HCT116 (cell line): ENCODE measurements around the gene EML4. TPM values are rescaled to one million over a fixed set of nuclear protein-coding genes. Genes with fewer than 3 reads are reported as not detected.

Experiments
- ATAC-seq: fragments of 200-7000 bp; cut with Tn5 transposase; 2 replicates; pipeline ENCODE4 v1.9.1; 2020; ENCODE audit warnings: mild to moderate bottlenecking, moderate library complexity
- BruUV-seq: library from RNA; stranded (reverse); fragments of 400-500 nt; replicated peaks from 2 replicates; lab custom pipeline; 2021; lab: Mats Ljungman, UMichigan
- CTCF ChIA-PET: fragments of 300-600 bp; sonication (Branson Sonifier 250); formaldehyde crosslinking; loops from one replicate; lab custom pipeline; 2021; ENCODE audit warnings: antibody characterized with exemption; lab: Charles Lee
- POLR2A ChIA-PET: fragments of 300-600, 350-600 bp; sonication (Branson Sonifier 250); formaldehyde crosslinking; loops from one replicate; lab custom pipeline; 2021; ENCODE audit warnings: antibody characterized with exemption; lab: Charles Lee
- RAD21 ChIA-PET, 2 experiments: fragments of 300-600 bp; sonication (Branson Sonifier 250); formaldehyde crosslinking; loops; one replicate each; lab custom pipeline; 2023; ENCODE audit warnings: low total read pairs in 2 of 2; ENCODE audit not compliant: uncharacterized antibody in 2 of 2, unreplicated experiment in 2 of 2, low non-redundant PET in 1 of 2; lab: Charles Lee
- DNase-seq: peaks from one replicate; pipeline ENCODE4 v3.0.0-alpha.2; 2010; ENCODE audit warnings: low read depth, low spot score
- H2AFZ ChIP-seq: fragments of 200-600 bp; shearing (Covaris generic), sonication (generic); 2 replicates; pipeline ENCODE4 v1.6.1; 2017; ENCODE audit warnings: low read depth, mixed run types, mixed read lengths, antibody characterized with exemption, low read length; ENCODE audit not compliant: poor library complexity, severe bottlenecking
- H3K27ac ChIP-seq: 2 replicates; pipeline ENCODE4 v1.5.1; 2012; ENCODE audit warnings: low read depth, low read length
- H3K27me3 ChIP-seq: fragments of 200-600 bp; sonication (generic); 2 replicates; pipeline ENCODE4 v1.6.1; 2016; ENCODE audit warnings: mixed run types, low read length, mixed read lengths; ENCODE audit not compliant: insufficient read depth
- H3K36me3 ChIP-seq, 2 experiments: fragments of 200-500 bp in 1 of 2; fragments of 200-600 bp in 1 of 2; sonication (Bioruptor generic) in 1 of 2; sonication (generic) in 1 of 2; 2 replicates each; pipeline versions ENCODE4 v1.5.1 to v1.6.1; 2014 to 2016; ENCODE audit warnings: low read length in 2 of 2, inconsistent platforms in 1 of 2, mixed read lengths in 1 of 2, mixed run types in 1 of 2; ENCODE audit not compliant: insufficient read depth in 2 of 2, control insufficient read depth in 1 of 2
- H3K4me1 ChIP-seq, 2 experiments: fragments of 200-600 bp in 1 of 2; sonication (generic) in 1 of 2; 2 replicates each; pipeline versions ENCODE4 v1.5.1 to v1.6.1; 2012 to 2017; ENCODE audit warnings: low read length in 2 of 2, inconsistent platforms in 1 of 2, mild to moderate bottlenecking in 1 of 2, mixed read lengths in 1 of 2, mixed run types in 1 of 2, moderate library complexity in 1 of 2; ENCODE audit not compliant: insufficient read depth in 2 of 2, control insufficient read depth in 1 of 2
- H3K4me2 ChIP-seq: fragments of 200-600 bp; sonication (generic); 2 replicates; pipeline ENCODE4 v1.6.1; 2017; ENCODE audit warnings: mixed run types, low read length, mixed read lengths
- H3K4me3 ChIP-seq, 2 experiments: fragments of 200-600 bp in 1 of 2; sonication (generic) in 1 of 2; replicated peaks in 1 of 2; 2 replicates each; pipeline ENCODE4 v1.5.1; 2011 to 2016; ENCODE audit warnings: low read length in 2 of 2, control low read depth in 1 of 2, low read depth in 1 of 2, mild to moderate bottlenecking in 1 of 2, mixed read lengths in 1 of 2, mixed run types in 1 of 2
- H3K79me2 ChIP-seq: fragments of 200-600 bp; sonication (generic); 2 replicates; pipeline ENCODE4 v1.6.1; 2017; ENCODE audit warnings: mild to moderate bottlenecking, mixed run types, low read length, moderate library complexity, mixed read lengths; ENCODE audit not compliant: insufficient read depth
- H3K9ac ChIP-seq: fragments of 200-600 bp; sonication (generic); 2 replicates; pipeline ENCODE4 v1.6.1; 2016; ENCODE audit warnings: low read length, mixed read lengths
- H3K9me2 ChIP-seq: fragments of 200-600 bp; sonication (generic), shearing (Covaris generic); 2 replicates; pipeline ENCODE4 v1.6.1; 2017; ENCODE audit warnings: mixed run types, mild to moderate bottlenecking, moderate library complexity; ENCODE audit not compliant: insufficient read depth
- H3K9me3 ChIP-seq, 2 experiments: fragments of 200-500 bp in 1 of 2; fragments of 200-600 bp in 1 of 2; sonication (Bioruptor generic) in 1 of 2; sonication (generic) in 1 of 2; 2 replicates each; pipeline ENCODE4 v1.6.1; 2014 to 2017; ENCODE audit warnings: low read length in 2 of 2, mixed read lengths in 2 of 2, inconsistent platforms in 1 of 2, low read depth in 1 of 2, mild to moderate bottlenecking in 1 of 2, mixed run types in 1 of 2, moderate library complexity in 1 of 2; ENCODE audit not compliant: control insufficient read depth in 1 of 2, insufficient read depth in 1 of 2
- H4K20me1 ChIP-seq: fragments of 200-600 bp; sonication (generic), shearing (Covaris generic); 2 replicates; pipeline ENCODE4 v1.6.1; 2017; ENCODE audit warnings: mixed run types, mild to moderate bottlenecking, moderate library complexity; ENCODE audit not compliant: insufficient read depth
- CBX3 ChIP-seq: IDR thresholded peaks from 2 replicates; pipeline ENCODE4 v1.6.1; 2012; ENCODE audit warnings: low read depth
- CEBPB ChIP-seq: IDR thresholded peaks from 2 replicates; pipeline ENCODE4 v1.6.1; 2012; ENCODE audit warnings: low read depth
- EGR1 ChIP-seq: IDR thresholded peaks from 2 replicates; pipeline ENCODE4 v1.6.1; 2012; ENCODE audit warnings: low read depth
- ELF1 ChIP-seq: IDR thresholded peaks from 2 replicates; pipeline ENCODE4 v1.6.1; 2012; ENCODE audit warnings: low read depth, borderline replicate concordance
- EZH2 ChIP-seq: fragments of 200-600 bp; sonication (generic); IDR thresholded peaks from 2 replicates; pipeline ENCODE4 v1.6.1; 2017; ENCODE audit warnings: antibody characterized with exemption, mixed run types
- EZH2phosphoT487 ChIP-seq: fragments of 200-600 bp; IDR thresholded peaks from 2 replicates; pipeline ENCODE4 v1.6.1; 2018; ENCODE audit warnings: antibody characterized with exemption, borderline replicate concordance
- FOSL1 ChIP-seq: IDR thresholded peaks from 2 replicates; pipeline ENCODE4 v1.6.1; 2012; ENCODE audit warnings: low read depth
- JUND ChIP-seq: IDR thresholded peaks from 2 replicates; pipeline ENCODE4 v1.6.1; 2012
- POLR2AphosphoS5 ChIP-seq: IDR thresholded peaks from 2 replicates; pipeline ENCODE4 v1.6.1; 2011; ENCODE audit warnings: mild to moderate bottlenecking, low read depth, low read length, moderate library complexity
- SIN3A ChIP-seq: IDR thresholded peaks from 2 replicates; pipeline ENCODE4 v1.6.1; 2012; ENCODE audit warnings: low read depth
- SP1 ChIP-seq: IDR thresholded peaks from 2 replicates; pipeline ENCODE4 v1.6.1; 2012; ENCODE audit warnings: low read depth
- TCF7L2 ChIP-seq: IDR thresholded peaks from 2 replicates; pipeline ENCODE4 v1.7.0; 2011; ENCODE audit warnings: borderline replicate concordance, inconsistent platforms; ENCODE audit not compliant: insufficient read depth, insufficient read length; ENCODE audit errors: extremely low read depth
- YY1 ChIP-seq: IDR thresholded peaks from 2 replicates; pipeline ENCODE4 v1.6.1; 2011; ENCODE audit warnings: low read length, low read depth, moderate library complexity, mild to moderate bottlenecking; ENCODE audit not compliant: insufficient replicate concordance; ENCODE audit errors: extremely low read depth
- ZFX ChIP-seq: fragments of 450-650 bp; IDR thresholded peaks from 2 replicates; pipeline ENCODE4 v1.6.1; 2017
- ZNF274 ChIP-seq: fragments of 200-500 bp; sonication (Bioruptor generic); IDR thresholded peaks from 2 replicates; pipeline ENCODE4 v1.6.1; 2014; ENCODE audit warnings: mild to moderate bottlenecking, low read depth, low read length, inconsistent platforms
- intact Hi-C: fragments of 100-400 bp; cut with micrococcal nuclease; formaldehyde crosslinking; loops from 2 replicates; pipeline ENCODE4 v1.10.0; 2022
- total RNA-seq: library from RNA; stranded (reverse); gene quantifications from one replicate; pipeline ENCODE4 v1.2.1, GENCODE V29; 2021; ENCODE audit not compliant: unreplicated experiment
- TF ChIP-seq, protein P1 (sequence below): IDR thresholded peaks from 2 replicates; pipeline ENCODE4 v1.6.1; 2012
- TF ChIP-seq, protein P2 (sequence below): IDR thresholded peaks from 2 replicates; pipeline ENCODE4 v1.6.1; 2012; ENCODE audit warnings: low read depth
- TF ChIP-seq, protein P3 (sequence below): IDR thresholded peaks from 2 replicates; pipeline ENCODE4 v1.6.1; 2011; ENCODE audit warnings: mild to moderate bottlenecking, low read length, moderate library complexity; ENCODE audit not compliant: insufficient replicate concordance; ENCODE audit errors: extremely low read depth

EML4 gene
- total RNA-seq, 1 experiment from 2014 or later = 53.5 TPM

DNA sequence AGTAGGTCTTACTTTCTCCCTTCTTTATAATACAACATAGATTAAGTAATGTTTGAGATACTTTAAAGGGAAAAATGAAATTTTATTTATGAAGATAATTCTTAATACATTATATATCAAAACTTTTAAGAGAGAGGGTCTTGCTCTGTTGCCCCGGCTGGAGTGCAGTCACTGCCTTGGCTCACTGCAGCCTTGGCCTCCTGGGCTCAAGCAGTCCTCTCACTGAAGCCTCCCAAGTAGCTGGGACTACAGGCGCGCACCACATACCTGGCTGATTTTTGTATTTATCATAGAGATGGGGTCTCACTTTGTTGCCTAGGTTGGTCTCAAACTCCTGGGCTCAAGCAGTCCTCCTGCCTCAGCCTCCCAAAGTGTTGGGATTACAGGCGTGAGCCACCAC, 97.1 kb downstream of the EML4 start (continued):
- TF ChIP-seq, protein P1, sequence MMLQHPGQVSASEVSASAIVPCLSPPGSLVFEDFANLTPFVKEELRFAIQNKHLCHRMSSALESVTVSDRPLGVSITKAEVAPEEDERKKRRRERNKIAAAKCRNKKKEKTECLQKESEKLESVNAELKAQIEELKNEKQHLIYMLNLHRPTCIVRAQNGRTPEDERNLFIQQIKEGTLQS = no peak
- TF ChIP-seq ZFX (no peak), POLR2AphosphoS5 (no peak), ZNF274 (no peak)
- TF ChIP-seq, all 23 proteins: peak for 0

DNA sequence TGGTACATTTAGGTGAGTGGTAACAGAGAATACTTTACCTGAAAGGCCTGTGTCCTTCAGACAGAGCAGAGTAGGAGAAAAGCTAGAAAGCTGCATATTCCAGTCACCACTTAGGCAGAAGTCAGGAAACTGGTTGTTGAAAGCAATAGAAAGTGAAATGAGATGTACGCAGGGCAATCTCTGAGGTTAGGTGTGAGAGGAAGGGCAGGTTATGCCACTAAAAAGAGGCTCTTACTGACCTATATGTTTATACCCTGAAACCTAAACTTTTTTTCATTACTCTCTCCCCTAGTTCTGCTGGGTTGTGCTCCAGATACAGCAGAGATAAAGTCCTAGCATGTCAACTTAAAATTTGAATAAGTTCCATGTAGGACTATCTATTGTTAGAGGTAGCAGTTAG, 98.4 kb downstream of the EML4 start:
- CTCF ChIA-PET = no interaction called here

More for the DNA sequence above, 98.4 kb downstream of the EML4 start:
- RAD21 ChIA-PET = no interaction called here
- H3K27me3 ChIP-seq = no peaks in the 10 kb centered on the region
- DNase-seq = no peak
- H3K27ac ChIP-seq = no peak overlapping the region
- H3K4me1 ChIP-seq = no peaks in the 10 kb centered on the region
- no peaks in the 10 kb centered on the region for H3K9me2 ChIP-seq
- no peak overlapping the region for H3K4me3 ChIP-seq
- H3K9me3 ChIP-seq = no peaks in the 10 kb centered on the region
- H3K79me2 ChIP-seq = no peaks in the 10 kb centered on the region
- no peak for TF ChIP-seq JUND
- TF ChIP-seq, protein P1 = no peak
- TF ChIP-seq YY1 = no peak
- TF ChIP-seq TCF7L2 = no peak
- no peak for TF ChIP-seq EGR1
- TF ChIP-seq ZNF274 = no peak
- no peak for TF ChIP-seq SIN3A
- TF ChIP-seq POLR2AphosphoS5 = no peak
- no peak for TF ChIP-seq ZFX
- no peak for TF ChIP-seq EZH2
- TF ChIP-seq, protein P2, sequence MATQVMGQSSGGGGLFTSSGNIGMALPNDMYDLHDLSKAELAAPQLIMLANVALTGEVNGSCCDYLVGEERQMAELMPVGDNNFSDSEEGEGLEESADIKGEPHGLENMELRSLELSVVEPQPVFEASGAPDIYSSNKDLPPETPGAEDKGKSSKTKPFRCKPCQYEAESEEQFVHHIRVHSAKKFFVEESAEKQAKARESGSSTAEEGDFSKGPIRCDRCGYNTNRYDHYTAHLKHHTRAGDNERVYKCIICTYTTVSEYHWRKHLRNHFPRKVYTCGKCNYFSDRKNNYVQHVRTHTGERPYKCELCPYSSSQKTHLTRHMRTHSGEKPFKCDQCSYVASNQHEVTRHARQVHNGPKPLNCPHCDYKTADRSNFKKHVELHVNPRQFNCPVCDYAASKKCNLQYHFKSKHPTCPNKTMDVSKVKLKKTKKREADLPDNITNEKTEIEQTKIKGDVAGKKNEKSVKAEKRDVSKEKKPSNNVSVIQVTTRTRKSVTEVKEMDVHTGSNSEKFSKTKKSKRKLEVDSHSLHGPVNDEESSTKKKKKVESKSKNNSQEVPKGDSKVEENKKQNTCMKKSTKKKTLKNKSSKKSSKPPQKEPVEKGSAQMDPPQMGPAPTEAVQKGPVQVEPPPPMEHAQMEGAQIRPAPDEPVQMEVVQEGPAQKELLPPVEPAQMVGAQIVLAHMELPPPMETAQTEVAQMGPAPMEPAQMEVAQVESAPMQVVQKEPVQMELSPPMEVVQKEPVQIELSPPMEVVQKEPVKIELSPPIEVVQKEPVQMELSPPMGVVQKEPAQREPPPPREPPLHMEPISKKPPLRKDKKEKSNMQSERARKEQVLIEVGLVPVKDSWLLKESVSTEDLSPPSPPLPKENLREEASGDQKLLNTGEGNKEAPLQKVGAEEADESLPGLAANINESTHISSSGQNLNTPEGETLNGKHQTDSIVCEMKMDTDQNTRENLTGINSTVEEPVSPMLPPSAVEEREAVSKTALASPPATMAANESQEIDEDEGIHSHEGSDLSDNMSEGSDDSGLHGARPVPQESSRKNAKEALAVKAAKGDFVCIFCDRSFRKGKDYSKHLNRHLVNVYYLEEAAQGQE = no peak
- no peak for TF ChIP-seq FOSL1
- no peak for TF ChIP-seq CBX3
- no peak for TF ChIP-seq SP1
- no peak for TF ChIP-seq ELF1
- TF ChIP-seq CEBPB = no peak
- no peak for TF ChIP-seq EZH2phosphoT487
- TF ChIP-seq, protein P3, sequence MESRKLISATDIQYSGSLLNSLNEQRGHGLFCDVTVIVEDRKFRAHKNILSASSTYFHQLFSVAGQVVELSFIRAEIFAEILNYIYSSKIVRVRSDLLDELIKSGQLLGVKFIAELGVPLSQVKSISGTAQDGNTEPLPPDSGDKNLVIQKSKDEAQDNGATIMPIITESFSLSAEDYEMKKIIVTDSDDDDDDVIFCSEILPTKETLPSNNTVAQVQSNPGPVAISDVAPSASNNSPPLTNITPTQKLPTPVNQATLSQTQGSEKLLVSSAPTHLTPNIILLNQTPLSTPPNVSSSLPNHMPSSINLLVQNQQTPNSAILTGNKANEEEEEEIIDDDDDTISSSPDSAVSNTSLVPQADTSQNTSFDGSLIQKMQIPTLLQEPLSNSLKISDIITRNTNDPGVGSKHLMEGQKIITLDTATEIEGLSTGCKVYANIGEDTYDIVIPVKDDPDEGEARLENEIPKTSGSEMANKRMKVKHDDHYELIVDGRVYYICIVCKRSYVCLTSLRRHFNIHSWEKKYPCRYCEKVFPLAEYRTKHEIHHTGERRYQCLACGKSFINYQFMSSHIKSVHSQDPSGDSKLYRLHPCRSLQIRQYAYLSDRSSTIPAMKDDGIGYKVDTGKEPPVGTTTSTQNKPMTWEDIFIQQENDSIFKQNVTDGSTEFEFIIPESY = no peak
- BruUV-seq = no TSS peak
- no peak overlapping the region for H3K4me2 ChIP-seq
- no peak overlapping the region for H3K9ac ChIP-seq
- POLR2A ChIA-PET = no interaction called here
- no peaks in the 10 kb centered on the region for H3K36me3 ChIP-seq
- no peaks in the 10 kb centered on the region for H4K20me1 ChIP-seq
- no peak overlapping the region for H2AFZ ChIP-seq
- intact Hi-C loops = no loop called here
- ATAC-seq = no peak
